Right ventricle myocardium inferior (tissue), 1 donor: ENCODE data around the gene SORCS3. TPM values are rescaled to one million over a fixed set of nuclear protein-coding genes. Genes with fewer than 3 reads are reported as not detected.

Source experiments
- ATAC-seq: fragments of 200-7000 bp; cut with Tn5 transposase; one replicate; pipeline ENCODE4 v1.9.1; 2020; ENCODE audit warnings: mild to moderate bottlenecking, moderate library complexity
- DNase-seq: peaks from one replicate; pipeline ENCODE4 v3.0.0; 2021; ENCODE audit errors: missing footprints
- intact Hi-C: fragments of 100-400 bp; cut with DNase I; formaldehyde crosslinking; loops from one replicate; pipeline ENCODE4 v1.11.0; 2022
- total RNA-seq: library from RNA; stranded (reverse); fragmentation: NEBNext Ultra II Directional; extraction: Animal tissue kit (Norgen Biotek cat#: 25700); gene quantifications from one replicate; pipeline ENCODE4 v1.2.1, GENCODE V29; 2021
- donor health status: DM: no; HTN: yes; CAD: no; lungs with severe emphysema.

The SORCS3 gene
- total RNA-seq, 1 donor from 2014 or later, result 0.08 TPM

GRCh38 chr10:105104297-105104696 lies 463.2 kb downstream of the SORCS3 start:
- ATAC-seq, result no peak
- intact Hi-C loops, result no loop called here

GRCh38 chr10:105109164-105109563 lies 468.1 kb downstream of the SORCS3 start:
- ATAC-seq (no peak), DNase-seq (no peak)
- intact Hi-C loops, result no loop called here

More at GRCh38 chr10:105104297-105104696, 463.2 kb downstream of the SORCS3 start:
- DNase-seq, result no peak

GRCh38 chr10:105112862-105113261 lies 471.8 kb downstream of the SORCS3 start:
- no peak for ATAC-seq
- no peak for DNase-seq
- intact Hi-C loops, result no loop called here

GRCh38 chr10:105113666-105114065 lies 472.6 kb downstream of the SORCS3 start:
- intact Hi-C loops, result no loop called here
- DNase-seq, result no peak
- no peak for ATAC-seq

GRCh38 chr10:105121743-105122142 lies 480.7 kb downstream of the SORCS3 start:
- DNase-seq (no peak), ATAC-seq (no peak)
- intact Hi-C loops, result no loop called here

GRCh38 chr10:105128111-105128510 lies 487.0 kb downstream of the SORCS3 start:
- no peak for DNase-seq
- ATAC-seq, result no peak
- intact Hi-C loops, result no loop called here

GRCh38 chr10:105138358-105138757 lies 497.3 kb downstream of the SORCS3 start:
- DNase-seq (peak; percentile 65), ATAC-seq (peak; percentile 86)
- intact Hi-C loops, result loop anchor here (2.0 to 10.0 kb wide), 5 partner anchors 99 to 604 kb away; no protein-coding TSS in a partner anchor

GRCh38 chr10:105139363-105139896 lies 498.3 kb downstream of the SORCS3 start:
- DNase-seq (peak; percentile 50), ATAC-seq (peak; percentile 90)
- intact Hi-C loops, result loop anchor here (2.0 to 10.0 kb wide), 5 partner anchors 98 to 603 kb away; no protein-coding TSS in a partner anchor

GRCh38 chr10:105140600-105140999 lies 499.5 kb downstream of the SORCS3 start:
- DNase-seq, result no peak
- intact Hi-C loops, result no loop called here
- ATAC-seq, result no peak

- ATAC-seq (no peak), DNase-seq (no peak)
- intact Hi-C loops, result no loop called here
Observed at GRCh38 chr10:105145711-105146110, 504.6 kb downstream of the SORCS3 start.

- intact Hi-C loops, result no loop called here
- no peak for ATAC-seq
- no peak for DNase-seq
Observed at GRCh38 chr10:105146436-105146835, 505.3 kb downstream of the SORCS3 start.

- no peak for DNase-seq
- ATAC-seq, result no peak
- intact Hi-C loops, result no loop called here
Observed at GRCh38 chr10:105148456-105148855, 507.4 kb downstream of the SORCS3 start.

- DNase-seq, result no peak
- intact Hi-C loops, result no loop called here
- ATAC-seq, result no peak
Observed at GRCh38 chr10:105148921-105149320, 507.8 kb downstream of the SORCS3 start.

GRCh38 chr10:105149371-105149891 lies 508.3 kb downstream of the SORCS3 start:
- no peak for ATAC-seq

GRCh38 chr10:105150259-105150880 lies 509.3 kb downstream of the SORCS3 start:
- no peak for ATAC-seq
- DNase-seq, result no peak
- intact Hi-C loops, result no loop called here

More at GRCh38 chr10:105149371-105149891, 508.3 kb downstream of the SORCS3 start:
- intact Hi-C loops, result no loop called here
- DNase-seq, result no peak

- intact Hi-C loops, result no loop called here
- DNase-seq (no peak), ATAC-seq (no peak)
Observed at GRCh38 chr10:105154736-105155135, 513.6 kb downstream of the SORCS3 start.

GRCh38 chr10:105159268-105159667 lies 518.2 kb downstream of the SORCS3 start:
- intact Hi-C loops, result no loop called here
- ATAC-seq (no peak), DNase-seq (no peak)

- intact Hi-C loops, result no loop called here
- ATAC-seq (no peak), DNase-seq (no peak)
Observed at GRCh38 chr10:105161149-105161548, 520.1 kb downstream of the SORCS3 start.

GRCh38 chr10:105161767-105162166 lies 520.7 kb downstream of the SORCS3 start:
- DNase-seq (no peak), ATAC-seq (no peak)
- intact Hi-C loops, result no loop called here

GRCh38 chr10:105170521-105170920 lies 529.4 kb downstream of the SORCS3 start:
- DNase-seq (no peak), ATAC-seq (no peak)
- intact Hi-C loops, result no loop called here
